Measurements from ENCODE around the gene GPC6. TPM values are rescaled to one million over a fixed set of nuclear protein-coding genes. Genes with fewer than 3 reads are reported as not detected.
"Not testable (repeated sequence)": the region's sequence is repeated elsewhere in the genome, so short reads cannot be mapped to it uniquely, and the experiment has no call there.

Gene GPC6
- total RNA-seq, 1 donor from 2014 or later, result 18.7 TPM

DNA sequence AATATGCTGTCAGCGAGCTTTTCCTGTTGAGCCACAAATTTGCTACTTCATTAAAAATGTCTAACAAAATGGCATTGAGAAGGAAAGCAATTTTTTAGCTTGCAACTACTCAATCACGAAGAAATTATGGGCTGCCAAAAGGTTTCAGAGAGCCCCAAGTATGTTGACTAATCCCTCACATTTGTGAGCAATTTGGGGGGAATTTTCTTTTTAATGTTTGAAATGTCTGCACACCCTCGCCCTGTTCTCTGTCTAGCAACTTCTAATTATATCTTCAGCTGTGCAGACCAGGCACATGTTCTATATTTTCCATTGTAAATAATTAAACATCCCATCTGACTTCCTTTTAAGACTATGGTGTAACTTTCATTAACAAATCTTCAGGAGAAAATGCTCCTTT is 1060.0 kb downstream of the GPC6 start:
- DNase-seq (ENCODE audit: low read depth), result no peak
- no peak overlapping the region for H3K4me3 ChIP-seq (ENCODE audit: low read depth, low read length)
- TF ChIP-seq, protein P1, sequence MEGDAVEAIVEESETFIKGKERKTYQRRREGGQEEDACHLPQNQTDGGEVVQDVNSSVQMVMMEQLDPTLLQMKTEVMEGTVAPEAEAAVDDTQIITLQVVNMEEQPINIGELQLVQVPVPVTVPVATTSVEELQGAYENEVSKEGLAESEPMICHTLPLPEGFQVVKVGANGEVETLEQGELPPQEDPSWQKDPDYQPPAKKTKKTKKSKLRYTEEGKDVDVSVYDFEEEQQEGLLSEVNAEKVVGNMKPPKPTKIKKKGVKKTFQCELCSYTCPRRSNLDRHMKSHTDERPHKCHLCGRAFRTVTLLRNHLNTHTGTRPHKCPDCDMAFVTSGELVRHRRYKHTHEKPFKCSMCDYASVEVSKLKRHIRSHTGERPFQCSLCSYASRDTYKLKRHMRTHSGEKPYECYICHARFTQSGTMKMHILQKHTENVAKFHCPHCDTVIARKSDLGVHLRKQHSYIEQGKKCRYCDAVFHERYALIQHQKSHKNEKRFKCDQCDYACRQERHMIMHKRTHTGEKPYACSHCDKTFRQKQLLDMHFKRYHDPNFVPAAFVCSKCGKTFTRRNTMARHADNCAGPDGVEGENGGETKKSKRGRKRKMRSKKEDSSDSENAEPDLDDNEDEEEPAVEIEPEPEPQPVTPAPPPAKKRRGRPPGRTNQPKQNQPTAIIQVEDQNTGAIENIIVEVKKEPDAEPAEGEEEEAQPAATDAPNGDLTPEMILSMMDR (conservative IDR thresholded peaks at IDR 0.05; ENCODE audit: low read depth, low read length), result no peak

DNA sequence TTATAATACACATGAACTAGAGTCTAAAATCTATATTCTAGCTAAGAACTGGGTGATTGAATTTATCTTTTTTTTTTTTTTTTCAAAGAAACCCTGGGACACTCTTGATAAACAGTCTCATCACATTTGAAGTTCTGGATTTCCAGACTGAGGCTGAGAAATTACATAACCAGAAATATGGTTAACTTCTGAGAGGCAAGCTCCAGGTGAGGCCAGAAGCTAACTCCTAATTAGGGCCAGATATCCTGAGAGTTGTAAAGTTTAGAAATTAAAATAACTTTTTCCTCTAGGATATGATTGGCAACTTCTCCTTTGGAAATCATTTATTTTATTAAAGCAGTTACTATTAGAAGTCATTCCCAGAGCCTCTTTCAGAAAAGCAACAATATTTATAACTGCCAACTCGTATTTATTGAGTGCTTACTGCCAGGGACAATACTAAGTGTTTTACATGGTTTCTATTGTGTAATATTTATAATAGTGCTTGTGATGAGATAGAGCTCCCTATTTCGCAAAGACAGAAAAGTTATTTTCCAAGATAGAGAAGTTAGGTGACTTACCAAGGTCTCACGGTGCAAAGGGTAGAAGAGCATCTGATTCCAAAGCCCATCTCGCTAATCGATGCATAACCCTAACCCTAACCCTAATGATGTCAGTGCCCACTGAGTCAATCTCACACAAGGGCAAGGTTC is 1065.2 kb downstream of the GPC6 start:
- no peak for DNase-seq (ENCODE audit: low read depth)
- TF ChIP-seq, protein P1 (conservative IDR thresholded peaks at IDR 0.05; ENCODE audit: low read depth, low read length), result no peak
- H3K4me3 ChIP-seq (ENCODE audit: low read depth, low read length), result no peak overlapping the region

DNA sequence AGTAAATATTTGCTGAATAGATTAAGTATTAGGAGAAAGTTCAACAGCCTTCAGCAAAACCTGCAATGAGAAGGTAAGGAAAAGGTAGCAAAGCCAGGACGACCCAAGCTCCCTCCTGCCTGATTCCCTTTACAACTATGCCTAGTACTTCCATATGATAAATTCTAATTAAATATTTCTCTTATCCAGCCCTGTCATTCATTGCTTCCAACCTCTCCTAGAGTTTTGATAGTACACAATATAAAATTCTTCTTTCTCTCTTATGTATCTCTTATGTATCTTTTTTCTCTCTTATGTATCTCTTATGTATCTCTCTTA is 1065.7 kb downstream of the GPC6 start:
- DNase-seq (ENCODE audit: low read depth), result no peak
- TF ChIP-seq, protein P1 (conservative IDR thresholded peaks at IDR 0.05; ENCODE audit: low read depth, low read length), result no peak
- H3K4me3 ChIP-seq (ENCODE audit: low read depth, low read length), result no peak overlapping the region

DNA sequence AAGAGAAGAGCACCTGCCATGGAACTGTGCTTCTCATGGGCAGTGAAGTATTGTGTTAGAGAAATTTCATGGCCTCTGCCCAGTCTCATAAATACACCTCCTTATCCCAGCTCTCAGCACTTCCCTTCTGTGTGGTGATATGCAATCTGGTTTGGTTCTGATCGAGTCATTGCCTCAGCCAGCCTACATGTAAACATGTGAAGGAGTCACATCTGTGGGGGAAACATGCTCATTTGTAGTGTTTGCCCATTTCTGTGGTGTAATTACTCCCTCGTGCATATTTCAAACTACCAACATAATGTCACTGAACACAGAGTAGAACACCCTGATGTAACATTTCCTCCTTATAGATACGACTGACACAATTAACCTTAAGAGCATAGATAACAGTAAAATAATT is 1069.9 kb downstream of the GPC6 start:
- DNase-seq (ENCODE audit: low read depth), result no peak
- TF ChIP-seq, protein P1 (conservative IDR thresholded peaks at IDR 0.05; ENCODE audit: low read depth, low read length), result no peak
- no peak overlapping the region for H3K4me3 ChIP-seq (ENCODE audit: low read depth, low read length)

DNA sequence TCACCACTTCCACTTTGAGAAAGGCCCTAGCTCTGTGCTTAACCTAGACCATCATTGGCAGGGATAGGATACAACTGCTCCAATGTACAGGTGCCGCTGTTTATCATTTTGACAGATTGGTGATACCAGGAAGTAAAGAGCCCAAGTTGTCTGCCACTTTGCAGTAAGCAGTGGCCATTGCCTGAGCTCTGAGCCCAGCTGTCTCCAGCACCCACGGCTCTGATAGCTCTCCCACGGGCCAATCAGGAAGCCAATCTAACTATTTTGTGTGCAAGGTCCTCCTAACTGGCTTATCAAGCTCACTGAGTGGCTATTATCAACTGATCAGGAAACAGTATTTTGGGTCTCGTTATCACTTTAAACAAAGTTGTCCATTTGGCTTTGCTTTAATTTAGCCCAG is 1071.7 kb downstream of the GPC6 start:
- no peak for DNase-seq (ENCODE audit: low read depth)
- no peak overlapping the region for H3K4me3 ChIP-seq (ENCODE audit: low read depth, low read length)
- TF ChIP-seq, protein P1 (conservative IDR thresholded peaks at IDR 0.05; ENCODE audit: low read depth, low read length), result no peak

DNA sequence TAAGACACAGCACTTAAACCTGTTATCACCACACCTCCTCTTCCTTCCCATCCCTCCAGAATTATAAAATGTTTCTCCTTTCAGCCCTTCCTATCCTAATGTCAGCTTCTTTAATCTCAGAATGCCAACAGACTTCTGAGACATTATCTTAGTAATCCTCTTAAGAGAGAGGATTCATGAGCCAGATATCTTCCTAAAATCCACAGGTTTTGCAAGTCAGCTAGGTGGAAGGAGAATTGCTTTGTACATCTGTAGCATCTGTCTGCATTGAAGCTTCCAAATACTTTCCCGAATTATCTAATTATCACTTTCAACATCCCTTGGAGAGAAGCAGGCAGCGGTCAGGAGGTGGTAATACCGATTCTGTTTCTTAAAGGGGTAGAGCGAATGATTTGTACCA is 1073.8 kb downstream of the GPC6 start:
- TF ChIP-seq, protein P1 (conservative IDR thresholded peaks at IDR 0.05; ENCODE audit: low read depth, low read length), result no peak

DNA sequence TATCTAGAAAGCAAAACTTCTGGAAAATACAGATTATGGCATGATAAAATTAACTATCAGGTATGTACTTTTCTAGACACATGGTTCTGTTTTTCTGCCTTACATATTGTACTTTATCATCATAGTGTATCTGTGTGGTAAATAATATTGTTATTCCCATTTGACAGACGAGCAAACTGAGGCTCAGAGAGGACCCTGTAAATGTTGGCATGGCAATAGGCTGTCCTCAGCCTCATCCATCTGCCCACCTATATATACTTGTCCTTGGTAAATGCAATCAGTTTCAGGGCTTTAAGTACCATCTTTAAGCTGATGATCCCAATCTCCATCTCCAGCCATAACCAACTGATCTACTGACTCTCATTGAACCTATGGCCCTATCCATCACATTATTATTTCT is 1074.9 kb downstream of the GPC6 start:
- DNase-seq (ENCODE audit: low read depth), result no peak
- TF ChIP-seq, protein P1 (conservative IDR thresholded peaks at IDR 0.05; ENCODE audit: low read depth, low read length), result no peak
- no peak overlapping the region for H3K4me3 ChIP-seq (ENCODE audit: low read depth, low read length)

More for the DNA sequence above, 1073.8 kb downstream of the GPC6 start:
- H3K4me3 ChIP-seq (ENCODE audit: low read depth, low read length), result no peak overlapping the region
- DNase-seq (ENCODE audit: low read depth), result no peak

DNA sequence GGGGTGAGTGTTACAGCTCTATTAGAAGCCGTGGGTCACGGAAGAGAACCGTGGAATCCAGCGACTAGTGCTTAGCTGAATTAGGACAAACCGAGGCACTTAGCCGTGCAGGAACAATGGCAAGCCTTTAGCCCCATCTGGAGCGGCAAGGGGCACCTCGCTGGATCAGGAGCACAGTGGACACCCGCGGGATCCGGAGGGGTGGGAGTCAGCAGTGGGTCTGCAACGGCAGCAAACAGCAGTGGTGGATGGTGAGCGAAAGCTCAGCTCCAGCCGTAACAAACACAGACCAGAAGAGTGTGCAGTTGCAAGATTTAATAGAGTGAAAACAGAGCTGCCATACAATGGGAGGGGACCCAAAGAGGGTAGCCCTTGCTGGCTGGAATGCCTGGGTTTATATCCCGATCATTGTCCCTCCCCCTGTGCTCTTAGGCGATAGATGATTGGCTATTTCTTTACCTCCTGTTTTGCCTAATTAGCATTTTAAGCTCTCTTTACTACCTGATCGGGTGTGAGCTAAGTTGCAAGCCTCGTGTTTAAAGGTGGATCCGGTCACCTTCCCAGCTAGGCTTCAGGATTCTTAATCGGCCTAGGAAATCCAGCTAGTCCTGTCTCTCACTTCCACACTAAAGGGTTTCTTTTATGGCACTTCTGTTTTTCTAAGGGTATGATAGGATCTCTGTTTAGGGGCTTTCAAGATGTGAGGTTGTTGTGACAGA is 1076.4 kb downstream of the GPC6 start:
- not testable (repeated sequence) for DNase-seq (ENCODE audit: low read depth); H3K4me3 ChIP-seq (ENCODE audit: low read depth, low read length)

Measured in epithelial cell of proximal tubule (primary cell).